ENCODE results near the gene POTEI.
"Not testable (repeated sequence)": the region's sequence is repeated elsewhere in the genome, so short reads cannot be mapped to it uniquely, and the experiment has no call there.

- TF ChIP-seq CTCF, POLR2A (IDR thresholded peaks at IDR 0.05): not testable (repeated sequence)
Observed at GRCh38 chr2:130491073-130491472, 18.1 kb downstream of the POTEI start.

Data from esophagus squamous epithelium (tissue), 4 donors.